HCT116 (cell line): ENCODE measurements around the gene PCP4.

Source experiments
- ATF3 ChIP-seq: IDR thresholded peaks from 2 replicates; pipeline ENCODE4 v1.6.1; 2012
- CTCF ChIP-seq, 3 experiments: fragments of 200-600 bp in 1 of 3; sonication (generic) in 1 of 3; IDR thresholded peaks in 2 of 3; conservative IDR thresholded peaks in 1 of 3; 2 replicates each; pipeline ENCODE4 v1.5.1; 2012 to 2017; ENCODE audit warnings: low read depth in 2 of 3, low read length in 2 of 3, antibody characterized with exemption in 1 of 3, borderline replicate concordance in 1 of 3, control low read depth in 1 of 3, mild to moderate bottlenecking in 1 of 3, mixed read lengths in 1 of 3, mixed run types in 1 of 3, moderate library complexity in 1 of 3; ENCODE audit not compliant: insufficient read depth in 1 of 3
- EZH2 ChIP-seq: fragments of 200-600 bp; sonication (generic); IDR thresholded peaks from 2 replicates; pipeline ENCODE4 v1.6.1; 2017; ENCODE audit warnings: antibody characterized with exemption, mixed run types
- EZH2phosphoT487 ChIP-seq: fragments of 200-600 bp; IDR thresholded peaks from 2 replicates; pipeline ENCODE4 v1.6.1; 2018; ENCODE audit warnings: antibody characterized with exemption, borderline replicate concordance
- POLR2A ChIP-seq: IDR thresholded peaks from 2 replicates; pipeline ENCODE4 v1.7.0; 2011; ENCODE audit warnings: borderline replicate concordance; ENCODE audit not compliant: insufficient read depth, insufficient read length; ENCODE audit errors: extremely low read depth
- RAD21 ChIP-seq: IDR thresholded peaks from 2 replicates; pipeline ENCODE4 v1.6.1; 2012; ENCODE audit warnings: low read depth, mild to moderate bottlenecking
- SIN3A ChIP-seq: IDR thresholded peaks from 2 replicates; pipeline ENCODE4 v1.6.1; 2012; ENCODE audit warnings: low read depth
- SRF ChIP-seq: IDR thresholded peaks from 2 replicates; pipeline ENCODE4 v1.6.1; 2012; ENCODE audit warnings: low read depth
- ZNF274 ChIP-seq: fragments of 200-500 bp; sonication (Bioruptor generic); IDR thresholded peaks from 2 replicates; pipeline ENCODE4 v1.6.1; 2014; ENCODE audit warnings: mild to moderate bottlenecking, low read depth, low read length, inconsistent platforms

DNA sequence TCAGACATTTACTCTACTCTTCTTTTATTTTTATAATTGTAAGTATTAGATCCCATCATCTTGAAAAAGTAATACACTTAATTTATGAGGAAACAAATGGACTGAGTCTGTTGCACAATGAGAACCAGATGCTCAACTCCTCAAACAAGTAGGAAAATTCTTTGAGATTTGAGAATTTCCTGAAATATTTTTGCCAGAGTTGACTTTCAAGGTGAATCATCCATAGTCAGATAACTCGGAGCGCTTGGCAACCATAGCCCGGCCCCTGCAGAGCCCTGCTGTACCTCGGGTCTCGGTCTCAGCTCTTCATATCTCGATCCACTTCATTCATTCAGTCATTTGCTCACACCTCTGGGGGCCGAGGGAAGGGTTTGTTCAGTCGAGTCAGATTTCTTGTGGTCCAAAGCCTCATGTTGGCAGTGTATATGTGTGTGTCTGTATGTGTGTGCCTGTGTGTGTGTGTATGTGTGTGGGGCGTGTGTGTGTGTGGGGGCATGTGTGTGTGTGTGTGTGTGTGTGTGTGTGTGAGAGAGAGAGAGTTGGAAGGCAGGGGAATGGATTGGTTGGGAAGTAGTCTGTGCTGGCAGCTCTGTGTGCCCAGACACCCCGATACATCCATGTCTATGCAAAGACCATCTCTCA, 18.1 kb upstream of the PCP4 start:
- no peak for TF ChIP-seq CTCF (IDR thresholded peaks at IDR 0.05 in 2 of 3, conservative IDR thresholded peaks at IDR 0.05 in 1 of 3; ENCODE audit: borderline replicate concordance in 1 of 3, insufficient read depth in 1 of 3, low read depth in 2 of 3, low read length in 2 of 3)
- no peak for TF ChIP-seq SIN3A
- TF ChIP-seq ZNF274: no peak
- no peak for TF ChIP-seq POLR2A
- no peak for TF ChIP-seq SRF
- no peak for TF ChIP-seq EZH2
- TF ChIP-seq ATF3: no peak
- TF ChIP-seq EZH2phosphoT487: no peak
- TF ChIP-seq RAD21: no peak
